GM11168 (cell line): ENCODE results near the gene CAMK1.

Experiments
- in situ Hi-C: fragments of 300-500 bp; cut with MboI; formaldehyde crosslinking; loops from one replicate; pipeline ENCODE4 v1.12.0; 2022; ENCODE audit warnings: low sequenced_read_pairs; ENCODE audit not compliant: unreplicated experiment

CAMK1 gene

DNA sequence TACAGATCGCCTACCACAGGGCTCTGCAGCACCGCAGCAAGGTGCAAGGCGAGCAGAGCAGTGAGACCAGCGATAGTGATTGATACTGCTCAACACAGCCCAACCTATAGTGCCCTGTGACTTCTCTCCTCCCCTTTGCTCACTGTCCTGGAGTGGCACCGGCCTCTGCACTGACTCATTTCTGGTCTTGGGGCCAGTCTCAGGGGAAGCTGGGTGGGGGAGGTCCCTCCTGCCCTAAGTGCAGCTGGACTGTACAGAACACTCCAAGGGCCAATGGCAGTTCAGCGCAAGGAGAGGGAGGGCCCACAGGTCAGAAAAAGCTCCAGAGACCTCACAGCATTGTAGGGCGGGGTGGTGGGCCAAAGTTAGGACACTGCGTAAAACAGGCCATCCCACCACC is 22.5 kb downstream of the CAMK1 start:
- in situ Hi-C loops = no loop called here

- in situ Hi-C loops = no loop called here
These were observed 23.4 kb downstream of the CAMK1 start for GRCh38 chr3:9746330-9746729.

DNA sequence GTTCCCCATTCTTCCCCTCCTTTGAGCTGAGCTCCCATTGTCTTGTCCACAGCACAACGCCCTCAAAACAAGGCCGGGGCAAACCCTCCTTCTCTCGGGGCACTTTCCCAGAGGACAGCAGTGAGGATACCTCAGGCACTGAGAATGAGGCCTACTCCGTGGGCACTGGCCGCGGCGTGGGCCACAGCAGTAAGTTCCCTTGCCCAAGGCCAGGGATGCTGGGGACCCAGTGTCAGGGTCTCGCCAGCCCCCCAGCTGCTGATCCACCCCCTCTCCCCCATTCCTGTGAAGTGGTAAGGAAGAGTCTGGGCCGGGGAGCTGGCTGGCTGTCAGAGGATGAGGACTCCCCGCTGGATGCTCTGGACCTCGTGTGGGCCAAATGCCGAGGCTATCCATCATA is 24.2 kb downstream of the CAMK1 start:
- in situ Hi-C loops = no loop called here

DNA sequence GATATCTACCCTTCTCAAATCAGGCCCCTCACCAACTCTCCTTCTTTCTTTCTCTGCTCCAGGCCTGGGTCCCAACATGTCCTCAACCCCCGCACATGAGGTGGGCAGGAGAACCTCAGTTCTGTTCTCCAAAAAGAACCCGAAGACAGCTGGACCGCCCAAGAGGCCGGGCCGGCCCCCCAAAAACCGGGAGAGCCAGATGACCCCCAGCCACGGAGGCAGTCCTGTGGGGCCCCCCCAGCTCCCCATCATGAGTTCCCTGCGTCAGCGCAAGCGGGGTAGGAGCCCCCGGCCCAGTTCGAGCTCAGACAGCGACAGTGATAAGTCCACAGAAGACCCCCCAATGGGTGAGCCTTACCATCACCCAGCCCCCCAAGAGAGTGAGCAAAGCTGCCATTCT is 25.6 kb downstream of the CAMK1 start:
- in situ Hi-C loops = no loop called here

DNA sequence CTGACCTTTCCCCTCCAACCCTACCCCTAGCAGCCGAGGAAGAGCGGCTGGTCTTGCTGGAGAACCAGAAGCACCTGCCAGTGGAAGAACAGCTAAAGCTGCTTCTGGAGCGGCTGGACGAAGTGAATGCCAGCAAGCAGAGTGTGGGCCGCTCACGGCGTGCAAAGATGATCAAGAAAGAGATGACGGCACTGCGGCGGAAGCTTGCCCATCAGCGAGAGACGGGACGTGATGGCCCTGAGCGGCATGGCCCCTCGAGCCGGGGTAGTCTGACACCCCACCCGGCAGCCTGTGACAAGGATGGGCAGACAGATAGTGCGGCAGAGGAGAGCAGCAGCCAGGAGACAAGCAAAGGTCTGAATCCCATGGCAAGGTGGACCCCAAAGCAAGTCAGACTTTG is 26.2 kb downstream of the CAMK1 start:
- in situ Hi-C loops = no loop called here

- in situ Hi-C loops = no loop called here
These were observed 27.2 kb downstream of the CAMK1 start for GRCh38 chr3:9742560-9742959.

- in situ Hi-C loops = no loop called here
These were observed 30.6 kb downstream of the CAMK1 start for GRCh38 chr3:9739181-9739580.

- in situ Hi-C loops = no loop called here
These were observed 32.9 kb downstream of the CAMK1 start for GRCh38 chr3:9736831-9737230.

DNA sequence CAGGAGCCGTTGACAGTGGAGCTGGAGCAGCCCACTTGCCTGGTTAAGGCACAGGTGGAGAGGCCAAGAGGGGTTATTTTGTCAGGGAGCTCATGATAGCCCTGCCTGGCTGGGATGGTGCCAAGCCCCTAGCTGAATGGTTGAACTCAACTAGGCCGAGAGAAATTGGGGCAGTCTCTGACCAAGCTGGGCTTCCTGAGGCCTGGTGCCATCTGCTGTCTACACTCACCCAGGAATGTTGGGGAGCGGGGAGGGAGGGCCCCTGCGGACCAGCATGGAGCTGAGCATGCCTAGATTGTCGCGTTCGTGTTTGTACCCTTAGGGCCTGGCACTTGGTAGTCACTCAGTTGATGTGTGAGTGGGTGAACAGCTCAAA is 37.0 kb downstream of the CAMK1 start:
- in situ Hi-C loops = no loop called here

DNA sequence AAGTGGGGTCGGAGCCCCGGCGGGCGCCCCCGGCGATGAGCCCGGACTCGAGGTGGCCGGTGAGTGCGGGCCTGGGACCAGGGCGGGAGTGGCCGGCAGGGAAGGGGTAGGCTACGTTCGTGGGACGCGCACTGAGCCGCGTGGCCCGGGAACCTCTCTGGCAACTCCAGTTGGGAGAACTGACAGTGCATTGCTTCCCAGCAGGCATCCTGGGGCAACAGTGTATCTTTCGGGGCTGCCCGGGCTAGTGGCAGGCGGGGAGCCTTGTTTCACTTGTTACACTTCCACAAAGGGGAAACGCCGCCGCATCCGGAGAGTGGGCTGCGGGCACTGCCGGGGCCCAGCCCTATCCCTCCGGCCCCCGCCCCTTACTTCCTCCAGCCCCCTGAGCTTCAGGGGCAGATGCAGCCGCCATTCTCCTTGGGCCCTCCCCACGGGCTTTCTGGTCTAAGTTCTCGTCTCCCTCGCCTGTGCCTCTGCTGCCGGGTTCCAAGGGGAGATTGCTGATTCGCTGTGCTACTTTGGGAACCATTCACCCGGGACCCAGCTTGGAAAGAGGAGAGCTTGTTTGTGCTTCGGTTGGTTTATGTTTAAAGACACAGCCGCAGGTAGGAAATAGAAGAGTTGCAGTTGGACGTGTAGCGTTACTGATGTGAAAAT is 37.5 kb downstream of the CAMK1 start:
- in situ Hi-C loops = no loop called here

DNA sequence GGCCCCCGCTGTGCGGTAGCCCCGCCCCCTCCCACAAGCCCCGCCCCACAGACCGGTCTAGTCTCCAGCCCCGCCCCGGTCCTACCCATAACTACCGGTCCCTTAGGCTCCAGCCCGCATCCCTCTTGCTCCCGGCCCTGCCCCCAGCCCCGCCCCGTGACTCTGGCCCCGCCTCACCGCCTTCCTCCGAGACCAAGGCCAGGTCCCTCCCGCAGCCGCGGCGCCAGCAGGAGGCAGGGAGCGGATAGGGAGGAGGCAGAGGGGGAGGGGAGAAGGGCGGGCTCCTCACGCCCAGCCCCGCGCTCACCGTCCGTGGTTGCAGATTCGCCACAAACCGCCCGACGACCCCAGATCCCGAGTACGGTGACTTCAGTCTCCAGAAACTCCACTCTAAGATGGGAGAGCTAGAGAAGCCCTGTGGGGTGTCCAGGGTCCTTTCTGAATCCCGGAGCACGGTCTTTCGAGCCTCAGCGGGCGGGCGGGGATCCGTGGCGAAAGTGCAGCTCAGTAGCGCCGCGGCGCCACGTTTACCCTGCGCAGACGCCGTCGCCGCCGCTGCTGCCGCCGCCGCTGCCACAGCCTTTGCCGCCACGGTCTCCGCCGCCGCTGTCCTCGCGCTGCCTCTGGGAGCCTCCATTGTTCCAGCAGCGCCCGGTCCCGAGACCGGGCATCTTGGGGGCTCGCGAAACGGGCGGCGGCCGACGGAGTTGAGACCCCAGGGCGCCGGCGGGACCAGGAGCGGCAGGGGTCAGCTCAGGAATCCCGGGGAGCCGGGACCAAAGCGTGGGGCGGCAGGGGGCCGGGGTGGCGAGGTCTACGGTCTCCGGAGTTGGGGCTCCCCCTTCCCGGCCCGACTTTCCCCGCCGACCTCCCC is 38.3 kb downstream of the CAMK1 start, which contains the start of gene BRPF1:
BRPF1 (plus strand) TSS at position 530 of the 874 bp plus-strand sequence. CDS start 2,406 bp downstream, outside the sequence.
- in situ Hi-C loops = no loop called here

- in situ Hi-C loops = no loop called here
These were observed 39.0 kb downstream of the CAMK1 start for GRCh38 chr3:9730657-9731205.

DNA sequence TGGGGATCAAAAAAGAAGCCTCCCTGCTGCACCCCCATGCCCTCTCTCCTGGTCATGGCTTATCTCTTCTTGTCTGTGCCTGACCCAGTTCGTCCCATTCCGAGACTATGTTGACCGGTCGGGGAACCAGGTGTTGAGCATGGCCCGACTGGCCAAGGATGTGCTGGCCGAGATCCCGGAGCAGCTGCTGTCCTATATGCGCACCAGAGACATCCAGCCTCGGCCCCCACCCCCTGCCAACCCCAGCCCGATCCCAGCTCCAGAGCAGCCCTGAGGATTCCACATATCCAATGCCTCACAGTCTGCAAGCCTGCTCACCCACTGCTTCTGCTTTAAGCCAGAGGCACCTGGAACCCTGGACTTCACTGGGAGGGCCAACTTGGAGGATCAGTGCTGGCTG is 40.3 kb downstream of the CAMK1 start:
- in situ Hi-C loops = no loop called here

DNA sequence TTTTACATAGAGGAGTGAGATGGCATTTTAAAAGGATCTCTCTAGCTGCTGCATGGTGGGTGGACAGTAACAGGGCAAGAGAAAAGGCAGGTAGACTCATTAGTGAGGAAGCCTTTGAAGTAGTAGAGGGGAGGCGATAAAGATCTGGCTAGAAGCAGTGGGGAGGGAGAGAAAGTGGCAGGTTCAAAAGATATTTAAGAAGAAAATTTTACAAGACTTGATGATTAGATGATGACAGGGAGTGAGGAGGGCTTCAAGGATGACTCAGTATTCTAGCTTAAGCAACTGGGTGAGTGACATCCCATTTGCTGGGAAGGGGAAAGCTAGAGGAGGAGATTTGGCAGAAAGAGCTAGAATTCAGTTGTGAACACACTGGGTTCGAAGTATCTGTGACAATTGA is 42.0 kb downstream of the CAMK1 start:
- in situ Hi-C loops = no loop called here

DNA sequence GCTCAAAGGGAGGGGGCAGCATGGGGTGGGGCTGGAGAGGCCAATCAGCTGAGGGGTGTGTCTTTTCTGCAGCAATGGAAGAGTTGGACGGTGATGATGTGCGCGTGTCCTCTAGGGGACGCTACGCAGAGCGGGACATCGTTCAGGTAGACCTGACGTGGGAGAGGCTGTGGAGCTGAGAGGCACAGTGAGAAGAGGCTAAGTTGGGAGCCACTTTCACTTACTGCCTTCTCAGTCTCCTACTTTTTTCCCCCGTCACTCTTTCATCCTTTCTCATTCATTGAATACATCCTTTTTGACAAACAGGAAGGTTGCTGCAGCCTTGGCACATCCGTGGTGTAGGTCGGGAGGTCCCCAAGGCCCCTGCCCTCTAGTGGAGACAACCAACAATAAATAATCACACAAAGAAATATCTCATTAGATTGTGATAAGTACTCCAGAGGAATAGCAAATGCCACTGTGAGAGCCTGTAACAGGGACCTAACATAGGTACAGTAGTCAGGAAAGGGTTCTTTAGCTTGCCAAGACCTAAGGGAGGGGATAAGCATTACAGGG is 42.6 kb downstream of the CAMK1 start:
- in situ Hi-C loops = no loop called here

GRCh38 chr3:9725775-9726515 is 43.8 kb downstream of the CAMK1 start:
- in situ Hi-C loops = no loop called here

GRCh38 chr3:9721700-9722060 is 48.1 kb downstream of the CAMK1 start:
- in situ Hi-C loops = no loop called here

- in situ Hi-C loops = no loop called here
These were observed 48.6 kb downstream of the CAMK1 start for GRCh38 chr3:9721015-9721699.

GRCh38 chr3:9718118-9718517 is 51.6 kb downstream of the CAMK1 start:
- in situ Hi-C loops = no loop called here

DNA sequence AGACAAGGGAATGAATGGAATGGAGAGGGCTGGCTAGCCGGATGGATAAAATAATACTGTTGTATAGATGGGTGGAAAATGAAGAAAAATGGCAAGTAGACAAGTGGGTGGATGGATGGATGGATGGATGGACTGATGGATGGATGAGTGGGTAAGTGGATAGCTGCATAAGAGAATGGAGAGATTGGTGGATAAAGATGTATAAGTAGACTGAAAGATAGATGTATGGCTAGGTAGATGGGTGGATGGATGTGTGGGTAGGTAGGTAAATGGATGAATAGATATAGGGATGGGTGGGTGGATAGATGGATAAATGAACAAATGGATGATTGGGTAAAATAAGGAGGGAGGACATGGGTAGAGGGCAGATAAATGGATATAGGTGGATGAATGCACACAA is 52.2 kb downstream of the CAMK1 start:
- in situ Hi-C loops = no loop called here
